RPMI7951 (cell line): ENCODE data around the gene PRR23E. TPM values are rescaled to one million over a fixed set of nuclear protein-coding genes. Genes with fewer than 3 reads are reported as not detected.

Experiments used
- DNase-seq: peaks from one replicate; pipeline ENCODE4 v3.0.0-alpha.2; 2012; ENCODE audit warnings: low read depth
- total RNA-seq: library from RNA; depleted of rRNA; stranded (reverse); fragments of >200 nt; shearing (Covaris generic); gene quantifications from 2 replicates; pipeline ENCODE4 v1.2.3, GENCODE V29; 2014; rRNA removed

Gene PRR23E
- not detected in 2 replicates for total RNA-seq

GRCh38 chr3:127192576-127193232 lies at the start of gene PRR23E:
Gene PRR23E (plus strand): TSS chr3:127193131. CDS start chr3:127196686, 3,555 bp downstream.
- no peak for DNase-seq

- DNase-seq, result no peak
Observed at GRCh38 chr3:127143172-127143571, 49.8 kb upstream of the PRR23E start.

GRCh38 chr3:127144631-127145030 lies 48.3 kb upstream of the PRR23E start:
- no peak for DNase-seq

GRCh38 chr3:127145266-127145665 lies 47.7 kb upstream of the PRR23E start:
- no peak for DNase-seq

GRCh38 chr3:127147291-127147885 lies 45.5 kb upstream of the PRR23E start:
- no peak for DNase-seq

- DNase-seq, result no peak
Observed at GRCh38 chr3:127149621-127150310, 43.2 kb upstream of the PRR23E start.

GRCh38 chr3:127150513-127151250 lies 42.2 kb upstream of the PRR23E start:
- no peak for DNase-seq

- DNase-seq, result no peak
Observed at GRCh38 chr3:127151251-127151564, 41.7 kb upstream of the PRR23E start.

GRCh38 chr3:127151992-127152650 lies 40.8 kb upstream of the PRR23E start:
- peak; percentile 34 for DNase-seq

GRCh38 chr3:127152684-127153505 lies 40.0 kb upstream of the PRR23E start:
- no peak for DNase-seq

GRCh38 chr3:127153506-127153815 lies 39.5 kb upstream of the PRR23E start:
- DNase-seq, result no peak

GRCh38 chr3:127156338-127157050 lies 36.4 kb upstream of the PRR23E start:
- DNase-seq, result no peak

GRCh38 chr3:127157171-127157828 lies 35.6 kb upstream of the PRR23E start:
- no peak for DNase-seq

- peak; percentile 41 for DNase-seq
Observed at GRCh38 chr3:127158614-127159229, 34.2 kb upstream of the PRR23E start.

GRCh38 chr3:127159543-127159942 lies 33.4 kb upstream of the PRR23E start:
- no peak for DNase-seq

GRCh38 chr3:127161236-127161635 lies 31.7 kb upstream of the PRR23E start:
- no peak for DNase-seq

- no peak for DNase-seq
Observed at GRCh38 chr3:127161973-127162579, 30.9 kb upstream of the PRR23E start.

- no peak for DNase-seq
Observed at GRCh38 chr3:127162947-127163645, 29.8 kb upstream of the PRR23E start.
